Kidney capillary endothelial cell (primary cell): ENCODE data around the gene UNC5B.
"Not testable (repeated sequence)": the region's sequence is repeated elsewhere in the genome, so short reads cannot be mapped to it uniquely, and the experiment has no call there.

Source experiments
- DNase-seq: peaks from one replicate; pipeline ENCODE4 v3.0.0-alpha.2; 2018; ENCODE audit warnings: low spot score

UNC5B gene

GRCh38 chr10:71268247-71268691 lies 55.9 kb downstream of the UNC5B start:
- DNase-seq, result no peak

- DNase-seq, result no peak
These were observed 56.4 kb downstream of the UNC5B start for GRCh38 chr10:71268758-71269157.

GRCh38 chr10:71269301-71270288 lies 57.2 kb downstream of the UNC5B start:
- no peak for DNase-seq

GRCh38 chr10:71270301-71271220 lies 58.2 kb downstream of the UNC5B start:
- DNase-seq, result peak; percentile 78

- DNase-seq, result peak; percentile 90
These were observed 59.3 kb downstream of the UNC5B start for GRCh38 chr10:71271662-71272055.

- DNase-seq, result peak; percentile 94
These were observed 59.8 kb downstream of the UNC5B start for GRCh38 chr10:71272056-71272771.

GRCh38 chr10:71272974-71273373 lies 60.6 kb downstream of the UNC5B start:
- not testable (repeated sequence) for DNase-seq

GRCh38 chr10:71273506-71273905 lies 61.1 kb downstream of the UNC5B start:
- no peak for DNase-seq

- peak; percentile 30 for DNase-seq
These were observed 62.8 kb downstream of the UNC5B start for GRCh38 chr10:71274901-71275796.

GRCh38 chr10:71276873-71277272 lies 64.5 kb downstream of the UNC5B start:
- DNase-seq, result no peak

- DNase-seq, result no peak
These were observed 65.7 kb downstream of the UNC5B start for GRCh38 chr10:71277914-71278665.

GRCh38 chr10:71278691-71279588 lies 66.6 kb downstream of the UNC5B start:
- DNase-seq, result no peak

- DNase-seq, result no peak
These were observed 67.3 kb downstream of the UNC5B start for GRCh38 chr10:71279590-71280170.

GRCh38 chr10:71280216-71280615 lies 67.8 kb downstream of the UNC5B start:
- DNase-seq, result no peak

- DNase-seq, result no peak
These were observed 68.5 kb downstream of the UNC5B start for GRCh38 chr10:71280825-71281224.

- DNase-seq, result no peak
These were observed 69.4 kb downstream of the UNC5B start for GRCh38 chr10:71281646-71282322.

- no peak for DNase-seq
These were observed 69.9 kb downstream of the UNC5B start for GRCh38 chr10:71282323-71282680.

- no peak for DNase-seq
These were observed 71.0 kb downstream of the UNC5B start for GRCh38 chr10:71283410-71283809.
